GM21737 (cell line): Measurements from ENCODE around the gene AP3M1.
"Not testable (repeated sequence)": the region's sequence is repeated elsewhere in the genome, so short reads cannot be mapped to it uniquely, and the experiment has no call there.

ENCODE experiments used
- ATAC-seq: cut with Tn5 transposase; IDR thresholded peaks from one replicate; pipeline ENCODE4 v1.9.1; 2021; ENCODE audit warnings: mild to moderate bottlenecking, moderate library complexity; ENCODE audit not compliant: unreplicated experiment

Gene AP3M1

DNA sequence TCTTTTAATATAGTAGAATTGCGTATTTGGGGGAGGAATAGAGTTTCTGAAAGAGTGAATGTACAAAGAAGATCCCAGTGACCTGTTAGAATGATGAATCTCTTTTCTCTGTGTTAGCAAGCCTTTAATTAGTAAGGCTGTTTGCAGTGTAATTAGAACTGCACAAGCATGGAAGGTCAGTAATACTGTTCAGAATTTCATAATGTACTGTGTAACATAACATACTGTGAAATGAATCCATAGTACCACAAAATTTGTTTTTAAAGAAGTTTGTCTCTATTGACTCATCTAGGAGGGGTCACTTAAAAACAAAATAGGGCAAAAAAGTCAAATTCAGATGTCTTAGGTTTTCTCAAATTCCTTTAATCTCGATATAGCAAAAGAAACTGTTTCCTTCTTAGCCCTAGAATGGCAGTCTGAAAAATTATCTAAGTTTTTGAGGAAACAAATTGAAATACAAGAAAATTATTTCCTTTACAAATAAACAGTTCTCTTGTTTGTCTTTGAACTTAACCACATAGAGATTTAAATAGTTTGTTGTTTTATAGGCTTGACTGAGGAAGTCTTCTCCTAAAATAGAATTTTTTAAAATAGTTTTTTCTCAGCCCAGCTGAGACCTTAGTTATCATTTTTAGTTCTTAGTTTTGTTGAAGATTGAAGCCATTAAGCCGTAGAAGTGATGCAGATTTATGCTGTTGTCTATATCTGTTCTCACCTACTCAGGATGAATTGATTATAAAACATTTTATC lies 12.9 kb upstream of the AP3M1 start:
- no peak for ATAC-seq

GRCh38 chr10:74160013-74160412 lies 9.4 kb upstream of the AP3M1 start:
- ATAC-seq = no peak

DNA sequence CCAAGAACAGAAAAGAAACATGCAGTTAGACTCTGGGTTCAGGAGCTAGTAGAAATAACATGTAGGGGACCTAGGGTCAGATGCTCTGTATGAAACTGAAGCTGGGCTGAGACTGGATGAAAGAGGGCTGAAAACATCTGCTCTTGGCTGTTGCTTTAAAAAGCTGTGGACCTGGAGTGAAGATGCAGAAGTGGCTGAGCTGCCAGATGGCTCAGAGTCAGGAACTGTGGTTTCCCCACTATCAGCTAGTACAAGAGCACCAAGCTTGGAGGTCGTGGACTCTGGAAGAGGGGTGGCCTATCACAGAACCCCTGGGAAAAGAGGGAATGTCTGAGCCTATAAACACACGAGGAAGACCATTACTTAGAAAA lies 6.3 kb upstream of the AP3M1 start:
- no peak for ATAC-seq

GRCh38 chr10:74153676-74154075 lies 3.0 kb upstream of the AP3M1 start:
- no peak for ATAC-seq

GRCh38 chr10:74153123-74153522 lies 2.5 kb upstream of the AP3M1 start:
- ATAC-seq = no peak

- ATAC-seq = peak; percentile 0
Observed at GRCh38 chr10:74151879-74152722, 1.5 kb upstream of the AP3M1 start.

GRCh38 chr10:74150990-74151878 lies 606 bp upstream of the AP3M1 start, which contains the start of gene ADK:
Gene ADK, plus strand, starts transcription at chr10:74151221. Its CDS starts 58 bp downstream, at chr10:74151279.
- ATAC-seq = peak; percentile 77

- ATAC-seq = not testable (repeated sequence)
Observed at GRCh38 chr10:74146980-74147379, 3.6 kb downstream of the AP3M1 start.

DNA sequence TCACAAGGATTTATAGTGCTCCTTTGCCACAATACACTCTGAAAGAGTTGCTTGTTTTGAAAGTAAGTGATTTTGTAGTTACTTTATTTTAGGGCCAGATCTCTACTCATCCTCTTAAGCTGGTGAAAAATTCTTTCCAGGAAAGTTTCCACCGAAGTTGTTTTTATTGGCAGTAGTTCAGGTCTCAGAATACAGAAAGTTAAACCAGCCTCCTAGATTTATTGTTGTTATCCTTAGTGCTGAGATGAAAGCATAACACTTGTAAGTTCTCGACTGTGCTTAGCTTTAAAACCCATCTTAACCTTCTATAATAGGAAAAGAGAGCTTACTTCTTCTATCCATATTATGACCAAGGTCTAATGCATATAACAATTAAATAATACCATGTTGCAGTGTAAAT lies 5.5 kb downstream of the AP3M1 start:
- no peak for ATAC-seq

DNA sequence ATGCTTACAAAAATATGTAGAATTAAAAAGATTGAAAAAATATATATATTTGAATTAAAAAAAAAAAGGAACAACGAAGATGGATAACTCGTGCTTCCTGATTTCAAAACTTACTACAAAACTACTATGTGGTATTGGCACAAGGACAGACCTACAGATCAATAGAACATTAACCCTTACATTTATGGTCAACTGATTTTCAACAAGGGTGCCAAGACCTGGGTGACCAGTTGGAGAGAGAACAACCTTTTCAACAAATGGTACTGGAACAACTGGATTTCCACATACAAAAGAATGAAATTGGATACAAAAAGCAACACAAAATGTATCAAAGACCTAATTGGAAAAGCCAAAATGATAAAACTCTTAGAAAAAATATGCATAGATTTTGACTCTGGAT lies 10.1 kb downstream of the AP3M1 start:
- no peak for ATAC-seq

- ATAC-seq = no peak
Observed at GRCh38 chr10:74139981-74140380, 10.6 kb downstream of the AP3M1 start.

GRCh38 chr10:74138596-74138995 lies 12.0 kb downstream of the AP3M1 start:
- not testable (repeated sequence) for ATAC-seq

GRCh38 chr10:74137992-74138391 lies 12.6 kb downstream of the AP3M1 start:
- no peak for ATAC-seq

DNA sequence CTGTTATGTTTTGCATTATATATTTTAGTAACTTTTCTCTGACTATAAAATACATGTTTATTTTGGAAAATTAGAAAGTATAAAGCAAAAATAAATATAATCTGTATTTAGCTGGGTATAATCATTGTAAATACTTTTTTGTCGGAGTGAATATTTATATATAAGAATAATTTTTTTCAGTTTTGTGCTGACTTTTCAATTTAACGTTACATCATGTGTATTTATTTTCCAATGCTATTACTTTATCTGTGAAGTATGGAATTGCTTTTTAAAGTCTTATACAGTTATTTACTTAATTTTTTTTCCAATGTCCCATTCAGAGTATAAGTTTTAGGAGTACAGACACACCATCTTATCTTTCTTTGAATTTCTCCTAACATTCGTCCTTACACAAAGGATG lies 15.2 kb downstream of the AP3M1 start:
- no peak for ATAC-seq

GRCh38 chr10:74133923-74134820 lies 16.5 kb downstream of the AP3M1 start:
- no peak for ATAC-seq

DNA sequence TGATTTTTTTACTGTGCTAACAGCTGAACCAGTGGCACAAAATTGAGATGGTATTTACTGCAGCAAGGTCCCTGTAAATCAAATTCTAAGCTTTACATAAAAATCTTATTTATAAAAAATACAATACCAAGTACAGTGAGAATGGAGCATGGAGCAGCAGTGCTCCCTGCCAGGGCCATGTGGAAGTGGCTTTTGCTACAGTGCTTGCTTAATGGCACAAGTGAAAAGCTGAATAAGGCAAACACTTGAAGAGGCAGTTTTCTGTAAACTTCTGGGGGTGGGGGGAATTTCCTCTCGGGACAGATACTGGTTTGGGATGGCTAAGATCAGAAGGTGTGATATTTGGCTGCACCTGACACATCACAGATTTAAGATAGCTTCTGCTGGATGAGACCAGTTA lies 27.5 kb downstream of the AP3M1 start:
- ATAC-seq = no peak

DNA sequence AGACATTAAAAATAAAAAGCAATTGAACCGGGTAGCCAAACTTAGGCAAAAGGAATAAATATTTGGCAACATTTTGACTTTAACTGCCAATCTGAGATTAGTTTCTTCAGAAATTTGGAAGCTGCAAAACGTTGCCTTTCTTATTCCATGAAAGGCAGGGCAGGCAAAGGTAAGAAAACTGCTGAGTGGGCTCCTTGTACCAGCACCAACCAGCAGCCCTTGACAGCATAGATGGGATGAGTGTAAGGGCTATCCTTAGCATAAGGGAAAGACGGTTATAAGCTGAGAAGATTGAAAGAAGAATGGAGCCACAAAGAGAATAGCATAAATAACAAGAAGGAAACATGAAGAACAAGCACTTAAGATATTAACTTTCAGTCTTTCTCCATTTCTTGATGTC lies 28.6 kb downstream of the AP3M1 start:
- ATAC-seq = no peak

DNA sequence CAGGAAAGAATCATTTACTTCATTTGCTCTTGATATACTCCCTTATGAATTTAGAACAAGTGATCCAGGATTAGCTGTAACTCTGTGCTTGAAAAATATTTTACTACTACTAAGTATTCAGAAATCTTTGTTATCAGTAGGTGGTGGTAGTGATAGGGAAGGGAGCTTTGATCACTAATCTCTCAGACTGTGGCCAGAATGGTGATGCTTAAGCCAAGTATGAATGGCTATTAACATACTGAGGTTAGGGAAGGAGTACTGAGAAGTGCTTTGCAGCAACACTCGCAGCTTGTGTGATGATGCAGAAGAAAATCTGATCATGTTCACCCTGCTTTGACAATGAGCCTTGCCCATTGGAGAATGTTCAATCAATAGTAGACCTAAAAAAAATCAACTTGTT lies 29.3 kb downstream of the AP3M1 start:
- no peak for ATAC-seq

- no peak for ATAC-seq
Observed at GRCh38 chr10:74120911-74121310, 29.7 kb downstream of the AP3M1 start.

DNA sequence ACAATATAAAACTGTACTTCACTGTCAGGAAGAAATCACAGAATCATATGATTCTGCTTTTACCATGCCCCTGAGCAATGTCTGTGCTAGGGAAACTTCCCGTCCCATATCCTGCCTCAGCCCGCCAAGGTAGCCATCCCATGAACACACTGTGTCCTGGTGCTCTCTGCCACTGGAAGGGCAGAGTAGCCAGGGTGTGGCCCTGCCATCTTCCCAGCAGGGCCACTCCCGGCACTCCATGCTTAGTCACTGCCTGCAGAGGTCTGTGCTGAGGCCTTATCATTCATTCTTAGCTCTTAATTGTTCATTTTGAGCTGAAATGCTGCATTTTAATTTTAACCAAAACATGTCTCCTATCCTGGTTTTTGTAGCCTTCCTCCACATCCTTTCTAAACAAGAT lies 31.8 kb downstream of the AP3M1 start:
- no peak for ATAC-seq
